D721Med (cell line): Measurements from ENCODE around the gene POLR2L.

Experiments used
- DNase-seq: peaks from one replicate; pipeline ENCODE4 v3.0.0; 2011; ENCODE audit warnings: low spot score; ENCODE audit not compliant: insufficient read length
- FAIRE-seq: peaks from 2 replicates; lab custom pipeline; 2011; peaks lifted over from hg19 to GRCh38; lab: Jason Lieb, UNC
- CTCF ChIP-seq: IDR thresholded peaks from 2 replicates; pipeline ENCODE4 v1.5.1; 2012; ENCODE audit warnings: mild to moderate bottlenecking, control low read depth; ENCODE audit not compliant: insufficient read depth; ENCODE audit errors: missing control alignments

The POLR2L gene

GRCh38 chr11:886568-886967, 44.2 kb upstream of the POLR2L start:
- DNase-seq = no peak
- no peak for TF ChIP-seq CTCF
- no peak for FAIRE-seq

GRCh38 chr11:884578-885070, 42.3 kb upstream of the POLR2L start:
- TF ChIP-seq CTCF = no peak
- DNase-seq (no peak), FAIRE-seq (no peak)

GRCh38 chr11:883527-883926, 41.2 kb upstream of the POLR2L start:
- FAIRE-seq = no peak
- no peak for TF ChIP-seq CTCF
- DNase-seq = no peak

GRCh38 chr11:882596-882995, 40.3 kb upstream of the POLR2L start:
- no peak for TF ChIP-seq CTCF
- no peak for FAIRE-seq

GRCh38 chr11:880447-880846, 38.1 kb upstream of the POLR2L start:
- no peak for DNase-seq
- no peak for TF ChIP-seq CTCF
- FAIRE-seq = no peak

More at GRCh38 chr11:882596-882995, 40.3 kb upstream of the POLR2L start:
- DNase-seq = no peak

GRCh38 chr11:877565-877964, 35.2 kb upstream of the POLR2L start:
- FAIRE-seq (no peak), DNase-seq (no peak)

GRCh38 chr11:876545-876944, 34.2 kb upstream of the POLR2L start:
- no peak for FAIRE-seq
- DNase-seq = no peak
- TF ChIP-seq CTCF = no peak

More at GRCh38 chr11:877565-877964, 35.2 kb upstream of the POLR2L start:
- TF ChIP-seq CTCF = no peak
